Activated T-cell treated with anti-CD3 and anti-CD28 coated beads for 1 hour (primary cell): ENCODE data around the gene ARPC5L.
"Not testable (repeated sequence)": the region's sequence is repeated elsewhere in the genome, so short reads cannot be mapped to it uniquely, and the experiment has no call there.

ENCODE experiments used
- DNase-seq: peaks from one replicate; pipeline ENCODE4 v3.0.0-alpha.2; 2020; ENCODE audit warnings: low read depth

Gene ARPC5L

GRCh38 chr9:124841075-124841821 is 20.7 kb upstream of the ARPC5L start:
- no peak for DNase-seq

- no peak for DNase-seq
These were observed 18.4 kb upstream of the ARPC5L start for GRCh38 chr9:124843456-124844034.

- no peak for DNase-seq
These were observed 17.6 kb upstream of the ARPC5L start for GRCh38 chr9:124844291-124844690.

- DNase-seq, result not testable (repeated sequence)
These were observed 15.5 kb upstream of the ARPC5L start for GRCh38 chr9:124846467-124846866.

GRCh38 chr9:124846969-124847368 is 15.0 kb upstream of the ARPC5L start:
- DNase-seq, result no peak

GRCh38 chr9:124849801-124850200 is 12.1 kb upstream of the ARPC5L start:
- no peak for DNase-seq

- DNase-seq, result no peak
These were observed 9.7 kb upstream of the ARPC5L start for GRCh38 chr9:124852121-124852828.

- peak; percentile 66 for DNase-seq
These were observed 8.9 kb upstream of the ARPC5L start, which contains the start of gene WDR38 for GRCh38 chr9:124852829-124853531. TSS of gene WDR38 (plus strand) at chr9:124853460. CDS start at chr9:124853532, 72 bp downstream.

- DNase-seq, result no peak
These were observed 8.3 kb upstream of the ARPC5L start for GRCh38 chr9:124853605-124854143.

GRCh38 chr9:124854161-124854560 is 7.8 kb upstream of the ARPC5L start:
- DNase-seq, result no peak

- DNase-seq, result no peak
These were observed 7.1 kb upstream of the ARPC5L start for GRCh38 chr9:124854822-124855221.

- DNase-seq, result no peak
These were observed 6.4 kb upstream of the ARPC5L start for GRCh38 chr9:124855566-124855943.

GRCh38 chr9:124855944-124856765 is 5.8 kb upstream of the ARPC5L start:
- DNase-seq, result no peak

GRCh38 chr9:124857533-124858162 is 4.3 kb upstream of the ARPC5L start:
- DNase-seq, result no peak

- DNase-seq, result no peak
These were observed 3.4 kb upstream of the ARPC5L start for GRCh38 chr9:124858330-124859046.

GRCh38 chr9:124859803-124860581 is 1.9 kb upstream of the ARPC5L start:
- no peak for DNase-seq

- DNase-seq, result no peak
These were observed 1.2 kb upstream of the ARPC5L start for GRCh38 chr9:124860582-124861341.

- DNase-seq, result no peak
These were observed 1.5 kb downstream of the ARPC5L start for GRCh38 chr9:124863371-124863871.
